HG02973 (cell line): ENCODE results near the gene SLC23A2.

ENCODE experiments used
- ATAC-seq: cut with Tn5 transposase; IDR thresholded peaks from one replicate; pipeline ENCODE4 v1.9.1; 2021; ENCODE audit warnings: moderate library complexity; ENCODE audit not compliant: unreplicated experiment

The SLC23A2 gene

DNA sequence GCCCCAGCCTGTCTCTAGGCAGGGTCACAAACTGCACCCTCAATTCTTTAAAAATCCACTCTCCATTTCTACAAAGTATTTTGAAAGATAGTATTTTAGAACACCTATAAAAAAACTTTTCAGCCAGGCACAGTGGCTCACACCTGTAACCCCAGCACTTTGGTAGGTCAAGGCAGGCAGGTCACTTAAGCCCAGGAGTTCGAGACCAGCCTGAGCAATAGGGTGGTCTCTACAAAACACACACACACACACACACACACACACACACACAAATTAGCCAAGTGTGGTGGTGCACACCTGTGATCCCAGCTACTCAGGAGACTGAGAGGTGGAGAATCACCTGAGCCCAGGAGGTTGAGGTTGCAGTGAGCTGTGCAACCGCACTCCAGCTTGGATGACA, 30.2 kb downstream of the SLC23A2 start:
- ATAC-seq: no peak

- ATAC-seq: no peak
These were observed 33.4 kb downstream of the SLC23A2 start for GRCh38 chr20:4967752-4968477.

GRCh38 chr20:4966826-4967751, 34.2 kb downstream of the SLC23A2 start:
- ATAC-seq: no peak

- no peak for ATAC-seq
These were observed 39.0 kb downstream of the SLC23A2 start for GRCh38 chr20:4962241-4962855.

GRCh38 chr20:4961746-4962145, 39.6 kb downstream of the SLC23A2 start:
- ATAC-seq: no peak

DNA sequence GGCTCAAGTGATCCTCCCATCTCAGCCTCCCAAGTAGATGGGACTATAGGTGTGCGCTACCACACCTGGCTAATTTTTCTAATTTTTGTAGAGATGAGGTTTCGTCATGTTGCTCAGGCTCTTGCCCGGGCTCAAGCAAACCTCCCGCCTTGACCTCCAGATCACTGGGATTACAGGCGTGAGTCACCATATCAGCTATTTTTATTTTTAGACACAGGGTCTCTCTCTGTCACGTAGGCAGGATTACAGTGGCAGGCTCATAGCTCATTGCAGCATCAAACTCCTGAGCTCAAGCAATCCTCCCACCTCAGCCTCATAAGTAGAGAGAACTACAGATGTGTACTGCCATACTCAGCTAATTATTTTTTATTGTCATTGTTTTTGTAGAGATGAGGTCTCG, 41.7 kb downstream of the SLC23A2 start:
- no peak for ATAC-seq

DNA sequence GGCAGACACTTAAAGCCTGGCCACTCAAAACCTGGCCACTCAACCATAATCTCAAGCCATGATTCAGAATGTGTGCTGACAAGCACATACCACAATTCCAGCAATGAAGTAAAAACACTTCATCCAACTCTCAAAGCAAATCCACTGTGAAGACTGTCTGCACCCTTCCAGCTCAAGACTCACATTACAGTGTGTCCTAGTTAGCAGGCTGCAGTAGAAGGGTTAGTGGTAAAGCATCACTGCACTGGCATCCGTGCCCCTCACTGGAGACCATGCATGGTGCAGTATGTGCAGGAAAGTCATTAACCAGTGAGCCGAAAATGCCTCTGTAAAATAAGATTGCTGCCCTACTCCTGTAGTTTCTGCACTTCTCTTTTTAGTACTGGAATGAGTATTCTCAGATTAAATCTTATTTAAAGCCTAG, 43.4 kb downstream of the SLC23A2 start:
- no peak for ATAC-seq

DNA sequence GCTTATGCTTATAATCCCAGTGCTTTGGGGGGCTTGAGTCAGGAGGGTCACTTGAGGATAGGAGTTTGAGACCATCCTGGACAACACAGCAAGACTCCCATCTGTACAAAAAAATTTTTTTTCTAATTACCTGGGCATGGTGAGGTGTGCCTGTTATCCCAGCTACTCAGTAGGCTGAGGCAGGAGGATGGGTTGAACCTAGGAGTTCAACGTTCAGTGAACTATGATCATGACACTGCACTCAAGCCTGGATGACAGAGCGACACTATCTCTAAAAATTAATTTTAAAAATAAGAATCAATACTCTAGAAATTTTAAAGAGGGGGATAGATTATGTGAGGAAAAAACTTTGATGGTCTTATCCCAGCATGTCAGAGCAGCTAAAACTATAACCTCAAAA, 44.1 kb downstream of the SLC23A2 start:
- ATAC-seq: no peak

DNA sequence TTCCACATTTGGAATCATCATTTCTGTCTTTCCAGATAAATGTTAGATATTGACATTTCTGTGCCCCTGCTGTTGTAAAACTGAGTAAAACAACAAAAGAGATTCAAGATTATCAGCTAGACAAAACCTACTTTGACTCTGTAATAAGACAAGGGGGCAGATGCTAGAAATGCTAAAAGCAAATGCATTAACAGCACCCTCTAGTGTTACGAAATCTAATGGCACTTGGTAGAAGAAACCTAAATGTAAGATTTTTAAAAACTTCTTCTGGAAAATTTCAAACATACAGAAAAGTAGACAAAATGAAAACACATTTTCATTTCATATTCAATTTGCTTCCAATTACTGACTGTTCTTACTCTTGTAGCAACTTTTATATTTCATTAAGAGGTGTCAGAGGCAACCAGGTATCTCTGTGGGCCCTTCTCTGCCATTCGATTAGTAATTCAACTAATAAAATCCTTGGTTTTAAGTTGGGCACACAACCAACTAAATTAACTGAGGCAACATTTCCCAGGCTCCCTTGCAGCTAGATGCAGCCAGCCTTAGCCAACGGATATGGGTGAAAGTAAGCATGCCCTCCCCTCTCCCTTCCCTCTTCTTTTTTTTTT, 45.0 kb downstream of the SLC23A2 start:
- ATAC-seq: no peak

GRCh38 chr20:4953881-4954280, 47.4 kb downstream of the SLC23A2 start:
- no peak for ATAC-seq

- ATAC-seq: no peak
These were observed 49.1 kb downstream of the SLC23A2 start for GRCh38 chr20:4952229-4952628.

DNA sequence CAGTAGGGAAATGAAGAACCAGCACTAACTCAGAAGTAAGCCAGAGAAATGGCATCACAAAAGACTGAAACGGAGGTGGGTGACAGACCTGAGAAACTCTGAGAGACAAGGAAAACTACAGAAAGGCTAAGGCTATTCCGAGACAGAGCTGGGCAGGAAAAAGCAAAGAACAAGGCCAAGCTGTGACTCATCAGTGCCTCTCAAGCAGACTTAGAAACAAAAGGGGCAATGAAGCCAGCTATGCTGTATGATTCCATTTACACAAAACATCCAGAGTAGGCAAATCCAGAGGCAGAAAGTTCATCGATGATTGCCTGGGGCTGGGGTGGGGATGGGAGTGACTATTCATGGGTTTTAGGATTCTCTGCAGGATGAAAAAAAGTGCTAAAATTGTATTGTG, 50.0 kb downstream of the SLC23A2 start:
- ATAC-seq: no peak

GRCh38 chr20:4950841-4951240, 50.5 kb downstream of the SLC23A2 start:
- no peak for ATAC-seq

- ATAC-seq: no peak
These were observed 50.9 kb downstream of the SLC23A2 start for GRCh38 chr20:4950437-4950836.

- ATAC-seq: peak; percentile 57
These were observed 51.5 kb downstream of the SLC23A2 start for GRCh38 chr20:4949833-4950178.

- ATAC-seq: no peak
These were observed 53.3 kb downstream of the SLC23A2 start for GRCh38 chr20:4947817-4948559.

- no peak for ATAC-seq
These were observed 54.3 kb downstream of the SLC23A2 start for GRCh38 chr20:4946986-4947385.

DNA sequence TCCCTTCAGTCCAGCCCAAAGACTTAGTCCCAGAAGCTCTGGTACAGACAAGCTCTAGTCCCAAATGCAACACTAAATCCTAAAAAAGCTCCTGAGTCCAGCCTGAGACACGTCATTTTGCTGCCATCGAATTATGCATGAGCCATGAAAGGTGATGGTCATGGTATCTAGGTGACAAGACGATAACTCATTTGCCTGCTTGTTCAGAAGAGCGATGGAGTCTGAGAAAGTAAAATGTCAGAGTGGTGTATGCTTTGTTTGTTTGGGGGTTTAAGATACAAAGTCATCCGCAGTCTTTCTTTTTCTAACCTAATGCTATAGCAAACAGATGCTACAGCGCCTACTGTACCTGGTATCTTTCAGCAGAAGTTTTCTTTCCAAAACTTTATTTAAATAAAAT, 54.7 kb downstream of the SLC23A2 start:
- ATAC-seq: no peak

DNA sequence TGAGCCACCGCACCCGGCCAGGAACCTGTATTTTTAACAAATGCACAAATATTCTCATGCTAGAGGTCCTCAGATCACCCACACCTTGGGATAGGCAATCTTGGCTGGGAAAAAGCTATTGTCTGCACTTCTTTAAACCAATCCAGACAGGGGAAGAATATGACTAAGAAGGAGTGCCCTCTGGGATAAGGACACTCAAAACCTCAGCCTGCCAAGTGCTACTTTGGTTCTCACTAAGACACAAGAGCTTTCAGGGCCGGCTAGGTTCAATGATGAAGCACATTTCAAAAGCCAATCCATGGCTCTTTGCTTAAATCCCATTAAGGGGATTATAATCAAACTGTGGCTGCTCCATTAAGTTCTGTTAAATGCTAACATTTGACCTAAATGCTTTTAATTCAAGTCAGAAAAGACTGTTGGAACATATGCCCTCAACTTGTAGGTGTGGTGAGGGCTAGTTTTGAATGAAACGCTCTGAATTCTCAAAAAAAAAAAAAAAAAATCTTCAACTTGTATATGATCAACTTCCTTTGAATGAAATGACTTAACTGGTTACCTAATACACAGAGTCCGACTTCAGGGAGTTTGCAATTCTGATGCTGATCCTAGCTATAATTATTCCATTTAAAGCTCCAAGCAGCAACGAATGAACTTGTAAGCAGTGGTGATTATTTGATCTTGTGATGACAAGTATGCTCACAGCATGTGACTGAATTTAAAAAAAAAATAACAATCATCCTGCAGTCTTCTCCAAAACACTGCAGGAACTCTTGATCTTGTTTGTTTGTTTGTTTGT, 56.6 kb downstream of the SLC23A2 start:
- ATAC-seq: no peak

DNA sequence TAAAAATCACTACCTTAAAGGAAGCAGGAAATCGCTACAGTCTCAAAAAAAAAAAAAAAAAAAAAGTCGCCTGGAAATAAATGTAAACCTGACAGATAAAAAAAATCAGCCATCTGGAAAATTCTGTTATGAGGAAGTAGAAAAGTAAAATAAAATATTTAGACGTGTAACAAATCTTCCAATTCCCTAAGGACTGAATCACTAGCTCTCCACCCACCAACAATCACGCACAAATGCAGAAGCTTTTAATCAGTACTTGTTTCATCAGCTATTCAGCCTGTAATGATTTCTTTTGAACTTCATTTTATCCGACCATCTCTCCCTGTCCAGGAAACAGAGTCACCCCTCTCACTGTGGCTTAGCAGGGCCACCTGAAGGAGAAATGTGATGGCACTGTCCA, 59.0 kb downstream of the SLC23A2 start:
- ATAC-seq: no peak
